Measurements from ENCODE around the gene UFD1.

DNA sequence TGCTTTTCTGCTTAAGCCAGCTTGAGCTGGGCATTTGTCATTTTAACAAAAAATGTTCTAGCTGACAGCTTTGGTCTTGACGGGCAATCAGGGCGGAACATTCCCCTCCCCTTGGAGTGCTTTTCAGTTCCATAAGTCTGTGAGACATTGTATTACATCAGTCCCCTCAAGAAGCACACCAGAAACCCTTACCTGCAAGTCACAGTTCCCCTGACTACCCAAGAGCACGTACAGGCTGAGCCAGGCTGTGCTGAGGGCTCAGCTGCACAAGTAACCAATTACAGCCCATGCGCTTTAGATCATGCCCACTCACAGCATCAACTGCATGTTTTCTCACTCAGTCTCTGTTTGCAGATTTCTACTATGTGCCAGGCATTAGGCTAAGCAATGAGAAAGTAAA lies 66.5 kb downstream of the UFD1 start:
- TF ChIP-seq POLR2A (IDR thresholded peaks at IDR 0.05) (no peak), EP300 (IDR thresholded peaks at IDR 0.05) (no peak)
- TF ChIP-seq, protein P1, sequence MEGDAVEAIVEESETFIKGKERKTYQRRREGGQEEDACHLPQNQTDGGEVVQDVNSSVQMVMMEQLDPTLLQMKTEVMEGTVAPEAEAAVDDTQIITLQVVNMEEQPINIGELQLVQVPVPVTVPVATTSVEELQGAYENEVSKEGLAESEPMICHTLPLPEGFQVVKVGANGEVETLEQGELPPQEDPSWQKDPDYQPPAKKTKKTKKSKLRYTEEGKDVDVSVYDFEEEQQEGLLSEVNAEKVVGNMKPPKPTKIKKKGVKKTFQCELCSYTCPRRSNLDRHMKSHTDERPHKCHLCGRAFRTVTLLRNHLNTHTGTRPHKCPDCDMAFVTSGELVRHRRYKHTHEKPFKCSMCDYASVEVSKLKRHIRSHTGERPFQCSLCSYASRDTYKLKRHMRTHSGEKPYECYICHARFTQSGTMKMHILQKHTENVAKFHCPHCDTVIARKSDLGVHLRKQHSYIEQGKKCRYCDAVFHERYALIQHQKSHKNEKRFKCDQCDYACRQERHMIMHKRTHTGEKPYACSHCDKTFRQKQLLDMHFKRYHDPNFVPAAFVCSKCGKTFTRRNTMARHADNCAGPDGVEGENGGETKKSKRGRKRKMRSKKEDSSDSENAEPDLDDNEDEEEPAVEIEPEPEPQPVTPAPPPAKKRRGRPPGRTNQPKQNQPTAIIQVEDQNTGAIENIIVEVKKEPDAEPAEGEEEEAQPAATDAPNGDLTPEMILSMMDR (IDR thresholded peaks at IDR 0.05) = no peak
